ENCODE data around the gene TSHB. TPM values are rescaled to one million over a fixed set of nuclear protein-coding genes. Genes with fewer than 3 reads are reported as not detected.

TSHB gene
- total and polyA plus RNA-seq, 8 donors = not detected

DNA sequence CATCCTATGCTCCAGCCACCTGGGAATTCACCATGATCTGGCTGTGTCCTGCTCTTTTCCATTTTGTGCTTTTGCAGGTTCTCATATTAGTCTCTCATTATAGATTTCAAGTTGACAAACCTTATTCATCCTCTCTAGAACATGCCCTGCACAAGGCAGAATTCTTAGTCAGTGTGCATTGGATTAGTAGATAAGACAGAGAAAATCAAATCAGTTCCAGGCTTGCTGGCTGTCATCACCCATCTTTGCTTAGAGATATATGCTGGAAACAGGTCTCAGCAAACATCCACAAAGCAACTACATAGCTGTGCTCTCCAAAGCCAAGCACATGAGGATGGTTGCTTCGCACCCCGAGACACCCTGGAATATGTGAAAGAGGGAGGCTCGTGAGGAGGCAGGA lies 34.8 kb downstream of the TSHB start:
- peaks cover 1 to 43% (median 32%) of the 10 kb centered on the region in 4 donors for H3K4me1 ChIP-seq
- H3K4me3 ChIP-seq = no peak overlapping the region
- no peaks in the 10 kb centered on the region for H3K27me3 ChIP-seq
- DNase-seq = no peak
- H3K9me3 ChIP-seq = no peaks in the 10 kb centered on the region
- H3K27ac ChIP-seq = peak overlapping the region in 2 of 5 donors; percentile 1 to 30
- no peak for TF ChIP-seq POLR2A (IDR thresholded peaks at IDR 0.05)
- TF ChIP-seq, protein P1, sequence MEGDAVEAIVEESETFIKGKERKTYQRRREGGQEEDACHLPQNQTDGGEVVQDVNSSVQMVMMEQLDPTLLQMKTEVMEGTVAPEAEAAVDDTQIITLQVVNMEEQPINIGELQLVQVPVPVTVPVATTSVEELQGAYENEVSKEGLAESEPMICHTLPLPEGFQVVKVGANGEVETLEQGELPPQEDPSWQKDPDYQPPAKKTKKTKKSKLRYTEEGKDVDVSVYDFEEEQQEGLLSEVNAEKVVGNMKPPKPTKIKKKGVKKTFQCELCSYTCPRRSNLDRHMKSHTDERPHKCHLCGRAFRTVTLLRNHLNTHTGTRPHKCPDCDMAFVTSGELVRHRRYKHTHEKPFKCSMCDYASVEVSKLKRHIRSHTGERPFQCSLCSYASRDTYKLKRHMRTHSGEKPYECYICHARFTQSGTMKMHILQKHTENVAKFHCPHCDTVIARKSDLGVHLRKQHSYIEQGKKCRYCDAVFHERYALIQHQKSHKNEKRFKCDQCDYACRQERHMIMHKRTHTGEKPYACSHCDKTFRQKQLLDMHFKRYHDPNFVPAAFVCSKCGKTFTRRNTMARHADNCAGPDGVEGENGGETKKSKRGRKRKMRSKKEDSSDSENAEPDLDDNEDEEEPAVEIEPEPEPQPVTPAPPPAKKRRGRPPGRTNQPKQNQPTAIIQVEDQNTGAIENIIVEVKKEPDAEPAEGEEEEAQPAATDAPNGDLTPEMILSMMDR (IDR thresholded peaks at IDR 0.05) = no peak
- no peak for TF ChIP-seq POLR2AphosphoS5 (IDR thresholded peaks at IDR 0.05)
- TF ChIP-seq EP300 (IDR thresholded peaks at IDR 0.05) = no peak
- intact Hi-C loops (cut with DNase I; ENCODE audit: low total_unique reads) = no loop called here
- H3K36me3 ChIP-seq = no peaks in the 10 kb centered on the region
- WGBS, 5 donors = 95 to 99% (median 97%) methylated on average over 3 of the region's 3 CpGs

DNA sequence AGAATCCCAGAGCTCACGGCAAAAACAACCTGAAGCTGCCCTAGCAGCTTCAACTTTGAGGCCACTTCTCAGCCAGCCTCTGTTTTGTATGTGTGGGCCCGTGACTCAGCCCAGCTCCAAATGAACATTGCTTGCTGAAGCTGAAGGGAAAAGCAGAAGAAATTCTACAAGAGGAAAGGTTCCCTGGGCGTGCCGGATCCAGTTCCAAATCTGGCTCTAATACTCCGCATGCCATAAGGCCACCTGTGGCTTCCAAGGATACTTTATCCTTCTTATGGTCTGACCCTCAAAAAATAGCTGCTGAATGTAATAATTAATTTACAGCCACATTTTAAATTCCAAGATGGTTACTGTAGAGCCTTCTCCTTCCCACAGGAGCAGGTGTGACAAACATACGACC lies 35.4 kb downstream of the TSHB start:
- no peak overlapping the region for H3K4me3 ChIP-seq
- 75 to 94% (median 93%) methylated on average over 6 of the region's 6 CpGs for WGBS, 5 donors
- no peak for DNase-seq
- intact Hi-C loops (cut with DNase I; ENCODE audit: low total_unique reads) = no loop called here
- H3K27ac ChIP-seq = peak overlapping the region in 2 of 5 donors; percentile 1 to 30
- no peaks in the 10 kb centered on the region for H3K9me3 ChIP-seq
- TF ChIP-seq POLR2AphosphoS5 (IDR thresholded peaks at IDR 0.05) = no peak
- no peak for TF ChIP-seq EP300 (IDR thresholded peaks at IDR 0.05)
- no peak for TF ChIP-seq POLR2A (IDR thresholded peaks at IDR 0.05)
- no peaks in the 10 kb centered on the region for H3K36me3 ChIP-seq
- H3K27me3 ChIP-seq = no peaks in the 10 kb centered on the region
- H3K4me1 ChIP-seq = peaks cover 7 to 48% (median 37%) of the 10 kb centered on the region in 4 donors

DNA sequence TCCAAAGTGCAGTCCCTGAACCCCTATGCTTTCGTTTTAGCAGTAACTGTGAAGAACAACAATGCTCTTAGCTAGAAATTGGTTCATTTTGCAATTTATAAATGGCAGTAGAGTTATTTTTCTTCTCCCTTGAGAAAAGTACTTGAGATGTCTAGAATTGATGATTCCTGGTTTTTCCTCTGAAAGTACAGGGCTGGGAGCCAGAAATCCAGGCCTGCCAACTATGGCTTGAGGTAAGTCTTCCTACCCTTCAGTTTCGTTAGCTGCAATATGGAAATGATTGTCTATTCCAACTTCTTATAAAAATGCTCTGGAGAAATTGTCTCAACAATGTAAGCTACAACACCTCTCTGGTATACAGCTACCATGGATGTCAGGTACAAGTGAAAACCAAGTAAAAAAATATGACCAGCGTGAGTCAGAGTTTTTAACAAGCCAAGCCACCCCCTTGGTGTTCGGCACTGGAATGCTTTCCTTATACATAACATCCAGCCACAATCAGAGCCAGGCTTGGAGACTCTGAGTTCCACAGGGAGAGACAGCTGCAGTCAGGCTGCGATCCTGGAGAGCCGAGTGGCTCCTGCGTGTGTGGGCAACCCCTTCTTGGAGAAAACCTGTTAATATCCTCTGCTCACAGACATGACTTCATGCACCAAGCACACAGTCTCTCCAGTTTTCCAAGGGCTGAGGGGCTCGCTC lies 37.7 kb downstream of the TSHB start:
- Histone ChIP-seq H3K27ac (peak overlapping the region; percentile 28 to 82 (median 53)), H3K9me3 (no peaks in the 10 kb centered on the region), H3K4me1 (peaks cover 7 to 43% (median 37%) of the 10 kb centered on the region in 4 donors), H3K27me3 (no peaks in the 10 kb centered on the region), H3K36me3 (no peaks in the 10 kb centered on the region), H3K4me3 (no peak overlapping the region)
- TF ChIP-seq, protein P1 (IDR thresholded peaks at IDR 0.05) = no peak
- TF ChIP-seq POLR2AphosphoS5 (IDR thresholded peaks at IDR 0.05) = peak in 1 of 3 donors; percentile 26
- TF ChIP-seq EP300 (IDR thresholded peaks at IDR 0.05) = no peak
- TF ChIP-seq POLR2A (IDR thresholded peaks at IDR 0.05) = no peak
- DNase-seq = no peak
- intact Hi-C loops (cut with DNase I; ENCODE audit: low total_unique reads) = no loop called here
- 68 to 86% (median 81%) methylated on average over 8 of the region's 8 CpGs for WGBS, 5 donors

DNA sequence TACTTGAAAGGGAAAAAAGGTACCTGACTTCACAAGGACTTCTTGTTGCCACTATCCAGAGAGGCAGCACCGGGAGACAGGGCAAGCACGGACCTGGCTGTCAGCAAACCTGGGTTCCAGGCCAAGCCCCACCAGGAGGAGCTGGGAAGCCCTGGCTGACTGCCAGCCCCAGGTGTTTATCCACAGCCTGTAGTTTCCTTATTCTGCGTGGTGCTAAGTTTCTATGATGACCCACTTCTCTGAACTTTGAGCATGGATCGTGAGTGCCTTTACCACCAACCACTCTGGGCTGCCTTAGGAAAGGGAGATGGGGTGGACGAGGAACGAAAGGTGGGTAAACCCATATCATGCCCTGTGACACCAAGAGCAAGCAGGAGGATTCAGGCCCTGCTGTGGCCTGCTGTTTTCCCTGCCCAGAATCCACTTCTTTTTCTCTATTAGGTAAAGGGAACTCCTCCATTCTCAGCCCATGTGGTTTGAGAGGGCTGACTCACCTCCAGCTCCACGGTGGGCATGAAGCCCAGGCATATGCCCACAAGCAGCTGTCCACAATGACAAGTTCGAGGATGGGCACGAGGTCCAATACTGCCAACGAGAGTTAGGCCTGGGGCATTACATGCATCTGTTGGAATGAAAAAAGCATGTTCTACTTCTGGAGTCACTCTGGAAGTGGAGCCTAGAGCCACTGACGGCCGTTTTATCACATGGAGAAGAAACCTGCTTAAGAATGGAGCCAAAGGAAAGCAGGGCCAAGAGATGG lies 39.4 kb downstream of the TSHB start:
- Histone ChIP-seq H3K27ac (peak overlapping the region in 4 of 5 donors; percentile 53 to 82 (median 66)), H3K4me1 (peaks cover 7 to 50% (median 38%) of the 10 kb centered on the region in 4 donors), H3K36me3 (no peaks in the 10 kb centered on the region), H3K27me3 (no peaks in the 10 kb centered on the region), H3K4me3 (no peak overlapping the region), H3K9me3 (no peaks in the 10 kb centered on the region)
- DNase-seq = peak; percentile 35 to 52
- WGBS, 5 donors = 47 to 53% (median 51%) methylated on average over 12 of the region's 12 CpGs
- intact Hi-C loops (cut with DNase I; ENCODE audit: low total_unique reads) = no loop called here
- TF ChIP-seq EP300 (IDR thresholded peaks at IDR 0.05) (no peak), POLR2AphosphoS5 (IDR thresholded peaks at IDR 0.05) (peak in 2 of 3 donors; percentile 39 to 45)

DNA sequence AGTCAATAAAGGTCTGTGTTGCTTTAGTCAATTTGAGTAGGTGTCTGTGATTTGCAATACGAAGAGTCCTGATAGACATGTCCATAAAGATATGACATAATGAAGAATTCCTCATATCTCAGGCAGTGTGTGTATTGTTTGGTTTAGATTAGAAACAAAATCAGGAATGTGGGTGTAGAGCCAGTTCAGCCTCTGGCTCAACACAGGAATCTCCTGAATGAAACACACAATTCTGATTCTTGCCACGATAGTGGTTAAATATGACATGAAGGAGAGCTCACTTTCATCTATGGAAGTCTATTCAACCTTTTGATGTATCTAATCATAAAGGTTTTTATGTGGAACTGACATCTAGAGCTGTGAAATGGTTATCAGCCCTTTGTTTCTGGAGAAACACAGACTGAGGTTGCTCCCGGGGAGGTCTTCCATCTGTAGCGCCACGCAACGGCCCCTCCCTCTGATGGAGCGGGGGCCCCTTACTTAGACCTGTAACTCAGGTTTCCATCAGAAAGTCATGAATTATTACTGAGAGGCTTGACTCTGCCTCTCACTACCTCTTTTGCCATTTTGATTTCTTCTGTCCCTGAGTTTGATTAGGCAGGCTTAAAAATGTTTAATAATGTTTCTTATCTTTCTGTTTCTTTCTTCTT lies 40.2 kb downstream of the TSHB start:
- WGBS, 5 donors = 34 to 64% (median 38%) methylated on average over 7 of the region's 7 CpGs
- H3K27me3 ChIP-seq = peaks cover 0 to 1% (median 0%) of the 10 kb centered on the region in 3 donors
- H3K27ac ChIP-seq = peak overlapping the region in 4 of 5 donors; percentile 53 to 82 (median 66)
- DNase-seq = peak in 1 of 2 donors; percentile 36
- intact Hi-C loops (cut with DNase I; ENCODE audit: low total_unique reads) = no loop called here
- H3K4me1 ChIP-seq = peaks cover 7 to 57% (median 43%) of the 10 kb centered on the region in 4 donors
- H3K36me3 ChIP-seq = no peaks in the 10 kb centered on the region
- H3K4me3 ChIP-seq = no peak overlapping the region
- H3K9me3 ChIP-seq = no peaks in the 10 kb centered on the region
- TF ChIP-seq, protein P1 (IDR thresholded peaks at IDR 0.05) = no peak
- TF ChIP-seq EP300 (IDR thresholded peaks at IDR 0.05) (no peak), POLR2A (IDR thresholded peaks at IDR 0.05) (no peak), POLR2AphosphoS5 (IDR thresholded peaks at IDR 0.05) (no peak)
